PC-3 (cell line): ENCODE data around the gene FAM228B.

Experiments
- CTCF ChIP-seq: fragments of 300-600 bp; sonication (generic); conservative IDR thresholded peaks from 2 replicates; pipeline ENCODE4 v1.5.1; 2017; ENCODE audit warnings: antibody characterized with exemption, low read depth, mild to moderate bottlenecking, low read length
- EZH2 ChIP-seq: fragments of 300-600 bp; sonication (generic); IDR thresholded peaks from one replicate; pipeline ENCODE4 v1.6.1; 2017; ENCODE audit warnings: antibody characterized with exemption, mild to moderate bottlenecking, low read length; ENCODE audit not compliant: unreplicated experiment
- EZH2phosphoT487 ChIP-seq: fragments of 300-600 bp; sonication (generic); IDR thresholded peaks from 2 replicates; pipeline ENCODE4 v1.6.1; 2018; ENCODE audit warnings: mild to moderate bottlenecking, antibody characterized with exemption, low read length, borderline replicate concordance

DNA sequence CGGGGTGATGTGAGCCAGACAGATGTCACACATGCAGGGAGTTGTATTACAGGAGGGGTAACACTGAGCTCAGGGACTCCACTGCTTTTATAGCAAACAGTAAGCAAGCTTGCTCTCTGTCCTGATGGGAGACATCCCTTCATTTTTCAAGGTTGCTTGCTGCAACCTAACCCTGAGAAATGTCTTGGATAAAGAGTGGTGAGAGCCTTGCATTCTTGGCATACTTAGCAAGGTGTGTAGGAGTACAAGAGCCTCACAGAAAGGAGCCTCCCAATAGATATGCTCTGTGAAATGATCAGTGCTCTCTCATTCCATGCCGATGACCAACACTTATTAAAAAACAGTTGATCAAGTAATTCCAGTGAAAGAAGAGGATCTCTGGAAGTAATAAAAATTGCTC is 8.2 kb upstream of the FAM228B start:
- TF ChIP-seq CTCF (no peak), EZH2phosphoT487 (no peak), EZH2 (no peak)
